Esophagus (tissue), 2 donors: ENCODE measurements around the gene PPP1R14D. TPM values are rescaled to one million over a fixed set of nuclear protein-coding genes. Genes with fewer than 3 reads are reported as not detected.

Source experiments
- H3K27ac ChIP-seq, 2 donors: one replicate each; pipeline ENCODE4 v1.5.1; 2013; ENCODE audit warnings: low read depth in 2 of 2, mild to moderate bottlenecking in 2 of 2, inconsistent platforms in 1 of 2, low read length in 1 of 2, moderate library complexity in 1 of 2
- H3K27me3 ChIP-seq, 2 donors: one replicate each; pipeline ENCODE4 v1.6.1; 2013; ENCODE audit warnings: low read length in 2 of 2, control low read depth in 1 of 2, mild to moderate bottlenecking in 1 of 2; ENCODE audit not compliant: insufficient read depth in 2 of 2, control insufficient read depth in 1 of 2
- H3K36me3 ChIP-seq, 2 donors: one replicate each; pipeline ENCODE4 v1.6.1; 2013; ENCODE audit warnings: low read length in 1 of 2; ENCODE audit not compliant: control insufficient read depth in 2 of 2, insufficient read depth in 2 of 2
- H3K4me1 ChIP-seq, 2 donors: one replicate each; pipeline ENCODE4 v1.6.1; 2013; ENCODE audit warnings: low read length in 1 of 2; ENCODE audit not compliant: control insufficient read depth in 2 of 2, insufficient read depth in 2 of 2
- H3K4me3 ChIP-seq, 2 donors: one replicate each; pipeline ENCODE4 v1.5.1; 2013; ENCODE audit warnings: low read length in 2 of 2, mild to moderate bottlenecking in 2 of 2, low read depth in 1 of 2, moderate library complexity in 1 of 2
- H3K9me3 ChIP-seq, 2 donors: one replicate each; pipeline ENCODE4 v1.6.1; 2013; ENCODE audit warnings: mild to moderate bottlenecking in 2 of 2, low read depth in 1 of 2, low read length in 1 of 2, moderate library complexity in 1 of 2; ENCODE audit not compliant: control insufficient read depth in 2 of 2, insufficient read depth in 1 of 2
- WGBS, 2 donors: extraction: QIAGEN DNeasy Blood & Tissue Kit; methylation state at CpG; one replicate each; pipeline ENCODE4 v1.1.7; 2013; 5-methylcytosine and 5-hydroxymethylcytosine counted together
- polyA plus RNA-seq, 2 donors: library from polyadenylated mRNA; stranded (reverse); fragments of 200-250 nt; gene quantifications; one replicate each; pipeline ENCODE4 v1.2.3, GENCODE V29; 2013
- donor health status: healthy with polysubstance abuse.
- donor health status: Bipolar disorder and iron deficiency.

The PPP1R14D gene
- polyA plus RNA-seq, 2 donors = 0.21 to 0.37 TPM

DNA sequence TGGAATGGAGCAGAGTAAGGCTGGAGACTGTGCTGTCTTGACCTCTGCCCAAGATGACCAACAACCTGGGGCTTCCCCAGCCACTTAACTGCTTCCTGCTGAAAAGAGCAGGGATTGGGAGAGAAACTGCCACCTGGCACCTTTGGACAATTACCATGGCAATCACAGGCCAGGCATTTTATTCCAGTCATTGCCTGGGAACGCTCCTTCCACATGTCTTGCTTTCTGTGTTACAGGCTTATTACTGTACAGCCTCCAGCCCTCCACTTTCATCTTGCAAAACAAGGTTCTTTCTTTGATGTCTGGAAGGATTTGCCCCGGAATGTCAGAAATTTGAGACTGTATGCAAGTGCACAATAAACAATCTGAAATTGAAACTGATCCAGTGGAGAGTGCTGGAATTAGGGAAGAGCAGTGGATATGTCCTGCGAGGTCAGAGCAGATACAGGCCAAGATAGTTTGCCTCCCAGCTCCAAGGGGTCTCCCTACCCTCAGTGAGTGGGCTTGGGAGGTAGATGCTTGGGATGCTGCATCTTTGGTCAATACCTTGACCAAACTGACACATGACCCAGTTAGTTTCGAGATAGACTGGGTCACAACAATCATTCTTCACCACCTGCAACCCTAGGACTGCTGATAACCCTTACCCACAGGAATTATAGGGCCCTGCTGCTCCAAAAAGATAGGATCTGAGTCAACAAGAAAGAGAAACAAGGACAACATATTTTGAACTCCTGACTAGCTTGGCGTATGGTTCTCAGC, 2.7 kb downstream of the PPP1R14D start:
- Histone ChIP-seq H3K36me3 (no peaks in the 10 kb centered on the region), H3K4me3 (no peak overlapping the region), H3K27me3 (no peaks in the 10 kb centered on the region), H3K4me1 (no peaks in the 10 kb centered on the region), H3K9me3 (no peaks in the 10 kb centered on the region), H3K27ac (no peak overlapping the region)
- 54 to 59% methylated on average over 5 of the region's 5 CpGs for WGBS, 2 donors

DNA sequence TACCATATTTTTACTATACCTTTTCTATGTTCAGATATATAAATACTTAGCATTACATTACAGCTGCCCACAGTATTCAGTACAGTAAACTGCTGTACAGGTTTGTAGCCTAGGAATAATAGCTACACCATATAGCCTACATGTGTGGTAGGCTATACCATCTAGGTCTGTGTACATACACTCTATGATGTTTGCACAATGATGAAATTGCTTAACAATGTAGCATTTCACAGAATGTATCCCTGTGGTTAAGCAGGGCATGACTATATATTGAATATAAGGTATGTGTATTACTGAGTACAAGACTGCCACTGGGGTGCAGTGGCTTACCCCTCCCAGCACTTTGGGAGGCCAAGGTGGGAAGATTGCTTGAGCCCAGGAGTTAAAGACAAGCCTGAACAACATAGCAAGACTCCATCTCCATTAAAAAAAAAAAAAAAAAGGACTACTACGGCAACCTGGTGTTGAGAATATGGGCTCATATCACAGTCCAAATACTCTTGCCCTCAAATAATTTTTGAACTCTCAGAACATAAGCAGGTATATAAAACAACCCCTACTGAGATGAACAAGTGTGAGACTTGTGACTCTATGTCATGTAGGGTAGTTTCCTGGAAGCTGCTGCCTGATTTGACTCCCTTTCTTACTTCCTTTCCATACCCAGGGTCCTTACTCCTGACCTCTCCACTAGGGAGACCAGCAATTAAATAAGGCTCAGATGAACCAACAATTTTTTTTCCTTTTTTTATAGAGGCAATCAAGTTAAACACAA, 4.8 kb downstream of the PPP1R14D start:
- Histone ChIP-seq H3K4me1 (no peaks in the 10 kb centered on the region), H3K27me3 (no peaks in the 10 kb centered on the region), H3K27ac (no peak overlapping the region), H3K4me3 (no peak overlapping the region), H3K9me3 (no peaks in the 10 kb centered on the region), H3K36me3 (no peaks in the 10 kb centered on the region)
- 90 to 91% methylated on average over 1 of the region's 1 CpG for WGBS, 2 donors

DNA sequence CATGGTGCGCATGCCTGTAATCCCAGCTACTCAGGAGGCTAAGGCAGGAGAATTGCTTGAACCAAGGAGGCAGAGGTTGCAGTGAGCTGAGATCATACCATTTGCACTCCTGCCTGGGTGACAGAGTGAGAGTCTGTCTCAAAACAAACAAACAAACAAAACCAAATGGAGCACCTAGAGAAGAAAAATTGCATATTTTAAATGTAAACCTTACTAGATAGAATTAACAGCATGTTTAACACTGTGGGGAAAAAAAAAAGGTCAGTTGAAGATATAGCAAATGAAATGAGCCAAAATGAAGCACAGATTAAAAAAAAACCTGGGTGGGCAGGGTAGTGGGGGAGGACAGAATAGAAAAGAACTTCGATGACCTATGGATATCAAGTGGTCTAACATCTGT, 7.3 kb downstream of the PPP1R14D start:
- Histone ChIP-seq H3K4me3 (no peak overlapping the region), H3K9me3 (no peaks in the 10 kb centered on the region), H3K36me3 (no peaks in the 10 kb centered on the region), H3K27ac (no peak overlapping the region), H3K27me3 (no peaks in the 10 kb centered on the region), H3K4me1 (no peaks in the 10 kb centered on the region)
- WGBS, 2 donors = 90 to 93% methylated on average over 2 of the region's 2 CpGs

DNA sequence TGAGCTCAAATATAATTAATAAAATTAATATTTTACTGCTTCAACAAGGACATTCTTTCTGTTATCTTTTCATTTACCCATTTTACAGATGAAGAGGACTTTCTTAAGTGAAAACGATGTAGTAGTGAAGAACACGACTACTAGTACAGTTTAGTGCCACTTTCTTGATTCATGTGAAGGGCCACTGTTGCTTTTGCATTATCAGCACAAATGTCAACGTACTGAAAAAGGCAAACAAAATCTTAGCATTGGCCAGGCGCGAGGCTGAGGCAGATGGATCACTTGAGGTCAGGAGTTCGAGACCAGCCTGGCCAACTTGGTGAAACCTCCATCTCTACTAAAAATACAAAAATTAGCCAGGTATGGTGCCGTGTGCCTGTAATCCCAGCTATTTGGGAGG, 9.5 kb downstream of the PPP1R14D start:
- H3K36me3 ChIP-seq = peaks cover 0 to 5% of the 10 kb centered on the region in 2 donors
- 72 to 74% methylated on average over 7 of the region's 7 CpGs for WGBS, 2 donors
- no peaks in the 10 kb centered on the region for H3K9me3 ChIP-seq
- no peak overlapping the region for H3K4me3 ChIP-seq
- H3K27me3 ChIP-seq = no peaks in the 10 kb centered on the region
- no peaks in the 10 kb centered on the region for H3K4me1 ChIP-seq
- no peak overlapping the region for H3K27ac ChIP-seq

DNA sequence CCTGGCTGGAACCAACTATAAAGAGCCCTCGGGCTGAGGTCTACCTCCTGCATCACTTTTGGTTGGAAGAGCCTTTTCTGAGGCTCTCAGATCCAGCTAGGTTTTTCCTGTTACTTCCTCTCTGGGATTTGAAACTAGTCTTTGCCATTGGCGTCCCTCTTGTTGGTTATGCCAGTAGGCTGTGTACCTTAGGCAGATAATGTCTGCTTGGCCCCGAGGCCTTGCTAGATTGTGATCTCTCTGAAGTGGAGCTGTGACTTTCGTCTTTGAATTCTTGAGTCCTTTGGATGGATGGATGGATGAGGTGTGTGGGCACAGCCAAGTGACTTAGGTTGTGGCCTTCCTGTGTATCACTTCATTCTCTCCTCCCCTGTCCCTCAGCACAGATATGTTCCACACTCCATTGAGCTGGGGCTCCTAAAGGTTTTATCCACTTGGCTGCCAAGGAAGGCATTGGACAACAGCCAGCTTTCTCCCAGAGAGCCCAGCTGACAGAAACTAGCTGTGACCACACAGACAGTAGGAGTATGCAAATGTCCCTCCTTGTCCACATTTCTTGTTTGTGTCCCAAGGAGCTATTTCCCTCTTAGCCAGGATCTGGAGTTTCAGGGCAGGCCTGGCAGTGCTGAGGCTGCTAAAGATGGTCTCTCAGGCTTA, 13.3 kb downstream of the PPP1R14D start:
- WGBS, 2 donors = 73 to 88% methylated on average over 4 of the region's 4 CpGs
- Histone ChIP-seq H3K36me3 (peaks cover 0 to 26% of the 10 kb centered on the region in 2 donors), H3K27ac (no peak overlapping the region), H3K27me3 (no peaks in the 10 kb centered on the region), H3K4me3 (no peak overlapping the region), H3K4me1 (no peaks in the 10 kb centered on the region), H3K9me3 (no peaks in the 10 kb centered on the region)

DNA sequence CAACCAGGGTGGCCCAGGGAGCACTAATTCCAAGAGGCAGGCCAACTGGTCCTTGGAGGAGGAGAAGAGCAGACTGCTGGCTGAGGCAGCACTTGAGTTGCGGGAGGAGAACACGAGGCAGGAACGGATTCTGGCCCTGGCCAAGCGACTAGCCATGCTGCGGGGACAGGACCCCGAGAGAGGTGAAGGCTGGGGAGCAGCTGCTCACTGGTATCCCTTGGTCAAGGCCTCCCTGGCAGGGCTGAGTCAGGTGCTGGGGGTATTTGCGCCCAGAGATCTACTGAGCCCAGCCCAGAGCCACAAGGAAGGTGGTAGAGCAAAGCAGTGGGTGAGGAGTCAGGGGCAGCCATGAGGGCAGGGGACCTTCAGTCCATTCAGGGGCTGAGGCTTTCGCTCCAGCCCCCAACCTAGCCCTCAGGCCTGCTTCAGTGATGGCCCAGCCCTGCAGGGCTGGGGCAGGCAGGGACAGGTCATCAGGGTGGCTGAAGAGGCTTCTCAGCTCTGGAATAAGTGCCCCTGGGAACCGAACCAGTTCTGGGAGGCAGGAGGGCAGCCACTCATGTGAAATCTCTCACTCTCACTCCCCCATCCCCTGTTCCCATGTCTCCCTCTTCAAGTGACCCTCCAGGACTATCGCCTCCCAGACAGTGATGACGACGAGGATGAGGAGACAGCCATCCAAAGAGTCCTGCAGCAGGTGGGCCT, 15.6 kb downstream of the PPP1R14D start:
- H3K4me3 ChIP-seq = no peak overlapping the region
- H3K36me3 ChIP-seq = peaks cover 3 to 37% of the 10 kb centered on the region in 2 donors
- H3K27ac ChIP-seq = no peak overlapping the region
- no peaks in the 10 kb centered on the region for H3K9me3 ChIP-seq
- peaks cover 0 to 2% of the 10 kb centered on the region in 2 donors for H3K4me1 ChIP-seq
- no peaks in the 10 kb centered on the region for H3K27me3 ChIP-seq
- 95 to 96% methylated on average over 12 of the region's 12 CpGs for WGBS, 2 donors

DNA sequence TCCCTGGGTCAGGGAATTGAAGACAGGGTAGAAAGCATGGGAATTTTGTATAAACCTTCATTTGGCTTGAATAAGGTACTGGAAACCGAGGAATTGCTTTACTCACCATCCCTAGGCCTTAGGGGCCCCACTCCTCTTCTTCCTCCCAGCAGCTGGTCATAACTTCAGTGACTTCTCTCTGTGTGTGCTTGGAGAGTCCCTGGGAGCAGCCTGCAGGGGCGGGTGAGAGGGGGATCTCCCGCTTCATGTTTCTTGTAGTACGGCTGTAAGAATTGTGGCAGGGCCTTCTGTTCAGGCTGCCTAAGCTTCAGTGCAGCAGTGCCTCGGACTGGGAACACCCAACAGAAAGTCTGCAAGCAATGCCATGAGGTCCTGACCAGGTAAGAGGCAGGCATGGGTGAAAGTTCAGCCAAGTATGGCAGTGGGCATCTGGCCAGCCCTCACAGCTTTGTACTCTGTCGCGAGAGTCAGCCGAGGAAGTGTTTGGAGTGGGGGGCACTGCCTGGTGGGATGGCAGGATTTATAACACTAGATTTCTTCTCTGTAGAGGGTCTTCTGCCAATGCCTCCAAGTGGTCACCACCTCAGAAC, 19.6 kb downstream of the PPP1R14D start:
- 75 to 76% methylated on average over 8 of the region's 8 CpGs for WGBS, 2 donors
- Histone ChIP-seq H3K36me3 (peaks cover 3 to 32% of the 10 kb centered on the region in 2 donors), H3K4me3 (no peak overlapping the region), H3K9me3 (no peaks in the 10 kb centered on the region), H3K27ac (no peak overlapping the region), H3K27me3 (no peaks in the 10 kb centered on the region), H3K4me1 (peaks cover 2% of the 10 kb centered on the region in 2 donors)

DNA sequence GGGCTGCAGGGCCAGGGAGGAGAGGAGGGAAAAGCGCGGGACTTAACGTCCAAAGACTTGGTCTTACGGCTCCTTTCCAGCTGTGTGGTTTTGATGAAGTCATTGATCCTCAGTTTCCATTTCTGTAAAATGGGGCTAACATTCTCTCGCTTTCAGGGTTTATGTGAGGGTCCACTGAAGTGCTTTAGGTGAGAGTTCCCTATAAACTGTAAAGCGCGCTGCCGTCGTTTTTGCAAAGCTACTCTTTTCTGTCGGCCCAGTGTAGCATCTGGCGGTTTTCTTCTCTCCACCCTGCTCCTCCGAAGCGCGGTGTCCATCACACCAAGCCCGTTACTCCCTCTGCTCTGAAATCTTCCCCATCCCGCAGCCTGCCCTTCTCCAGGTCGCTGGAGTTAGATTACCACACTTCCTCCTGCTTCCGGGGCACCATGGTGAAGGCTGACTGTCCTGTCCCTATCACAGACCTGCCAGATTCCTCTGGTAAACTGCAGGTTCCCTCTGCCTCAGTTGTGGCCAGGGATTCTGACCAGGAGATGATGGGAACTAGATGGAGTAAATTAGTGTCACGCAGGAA, 20.5 kb downstream of the PPP1R14D start:
- Histone ChIP-seq H3K4me1 (peaks cover 2% of the 10 kb centered on the region in 2 donors), H3K27ac (peak overlapping the region; percentile 72 to 80), H3K36me3 (peaks cover 3 to 22% of the 10 kb centered on the region in 2 donors), H3K9me3 (no peaks in the 10 kb centered on the region), H3K4me3 (peak overlapping the region; percentile 93 to 98), H3K27me3 (no peaks in the 10 kb centered on the region)
- WGBS, 2 donors = 19 to 57% methylated on average over 19 of the region's 19 CpGs
